HCT116 (cell line): ENCODE results near the gene CPNE5.

Source experiments
- CTCF ChIP-seq, 3 experiments: fragments of 200-600 bp in 1 of 3; sonication (generic) in 1 of 3; IDR thresholded peaks in 2 of 3; conservative IDR thresholded peaks in 1 of 3; 2 replicates each; pipeline ENCODE4 v1.5.1; 2012 to 2017; ENCODE audit warnings: low read depth in 2 of 3, low read length in 2 of 3, antibody characterized with exemption in 1 of 3, borderline replicate concordance in 1 of 3, control low read depth in 1 of 3, mild to moderate bottlenecking in 1 of 3, mixed read lengths in 1 of 3, mixed run types in 1 of 3, moderate library complexity in 1 of 3; ENCODE audit not compliant: insufficient read depth in 1 of 3
- EGR1 ChIP-seq: IDR thresholded peaks from 2 replicates; pipeline ENCODE4 v1.6.1; 2012; ENCODE audit warnings: low read depth
- EZH2 ChIP-seq: fragments of 200-600 bp; sonication (generic); IDR thresholded peaks from 2 replicates; pipeline ENCODE4 v1.6.1; 2017; ENCODE audit warnings: antibody characterized with exemption, mixed run types
- EZH2phosphoT487 ChIP-seq: fragments of 200-600 bp; IDR thresholded peaks from 2 replicates; pipeline ENCODE4 v1.6.1; 2018; ENCODE audit warnings: antibody characterized with exemption, borderline replicate concordance
- FOSL1 ChIP-seq: IDR thresholded peaks from 2 replicates; pipeline ENCODE4 v1.6.1; 2012; ENCODE audit warnings: low read depth
- JUND ChIP-seq: IDR thresholded peaks from 2 replicates; pipeline ENCODE4 v1.6.1; 2012
- POLR2A ChIP-seq: IDR thresholded peaks from 2 replicates; pipeline ENCODE4 v1.7.0; 2011; ENCODE audit warnings: borderline replicate concordance; ENCODE audit not compliant: insufficient read depth, insufficient read length; ENCODE audit errors: extremely low read depth
- POLR2AphosphoS5 ChIP-seq: IDR thresholded peaks from 2 replicates; pipeline ENCODE4 v1.6.1; 2011; ENCODE audit warnings: mild to moderate bottlenecking, low read depth, low read length, moderate library complexity
- REST ChIP-seq: IDR thresholded peaks from 2 replicates; pipeline ENCODE4 v1.6.1; 2012; ENCODE audit warnings: low read depth
- YY1 ChIP-seq: IDR thresholded peaks from 2 replicates; pipeline ENCODE4 v1.6.1; 2011; ENCODE audit warnings: low read length, low read depth, moderate library complexity, mild to moderate bottlenecking; ENCODE audit not compliant: insufficient replicate concordance; ENCODE audit errors: extremely low read depth
- ZBTB33 ChIP-seq: IDR thresholded peaks from 2 replicates; pipeline ENCODE4 v1.6.1; 2011; ENCODE audit warnings: mild to moderate bottlenecking, low read length, moderate library complexity; ENCODE audit not compliant: insufficient replicate concordance; ENCODE audit errors: extremely low read depth
- ZFX ChIP-seq: fragments of 450-650 bp; IDR thresholded peaks from 2 replicates; pipeline ENCODE4 v1.6.1; 2017
- ZNF274 ChIP-seq: fragments of 200-500 bp; sonication (Bioruptor generic); IDR thresholded peaks from 2 replicates; pipeline ENCODE4 v1.6.1; 2014; ENCODE audit warnings: mild to moderate bottlenecking, low read depth, low read length, inconsistent platforms

GRCh38 chr6:36809941-36810803 is 29.1 kb downstream of the CPNE5 start:
- TF ChIP-seq CTCF (IDR thresholded peaks at IDR 0.05 in 2 of 3, conservative IDR thresholded peaks at IDR 0.05 in 1 of 3; ENCODE audit: borderline replicate concordance in 1 of 3, insufficient read depth in 1 of 3, low read depth in 2 of 3, low read length in 2 of 3) = peak in 2 of 3 experiments; percentile 17 to 31; a peak in 2 of 6 replicates
- no peak for TF ChIP-seq EZH2
- no peak for TF ChIP-seq REST
- no peak for TF ChIP-seq YY1
- no peak for TF ChIP-seq EZH2phosphoT487
- no peak for TF ChIP-seq POLR2A
- no peak for TF ChIP-seq EGR1
- TF ChIP-seq JUND = no peak
- no peak for TF ChIP-seq ZFX
- no peak for TF ChIP-seq FOSL1
- no peak for TF ChIP-seq ZNF274
- TF ChIP-seq POLR2AphosphoS5 = no peak
- no peak for TF ChIP-seq ZBTB33
